ENCODE results near the gene SCAI. TPM values are rescaled to one million over a fixed set of nuclear protein-coding genes. Genes with fewer than 3 reads are reported as not detected.
A peak's percentile ranks its signal among the peaks of the same experiment; 100 is the strongest.

SCAI gene
- total and polyA plus RNA-seq, 9 of the 15 experiments (the other 6 are each of a cell fraction or from before 2014, with no cell fraction given), result 0.70 to 12.4 (median 4.2) TPM

DNA sequence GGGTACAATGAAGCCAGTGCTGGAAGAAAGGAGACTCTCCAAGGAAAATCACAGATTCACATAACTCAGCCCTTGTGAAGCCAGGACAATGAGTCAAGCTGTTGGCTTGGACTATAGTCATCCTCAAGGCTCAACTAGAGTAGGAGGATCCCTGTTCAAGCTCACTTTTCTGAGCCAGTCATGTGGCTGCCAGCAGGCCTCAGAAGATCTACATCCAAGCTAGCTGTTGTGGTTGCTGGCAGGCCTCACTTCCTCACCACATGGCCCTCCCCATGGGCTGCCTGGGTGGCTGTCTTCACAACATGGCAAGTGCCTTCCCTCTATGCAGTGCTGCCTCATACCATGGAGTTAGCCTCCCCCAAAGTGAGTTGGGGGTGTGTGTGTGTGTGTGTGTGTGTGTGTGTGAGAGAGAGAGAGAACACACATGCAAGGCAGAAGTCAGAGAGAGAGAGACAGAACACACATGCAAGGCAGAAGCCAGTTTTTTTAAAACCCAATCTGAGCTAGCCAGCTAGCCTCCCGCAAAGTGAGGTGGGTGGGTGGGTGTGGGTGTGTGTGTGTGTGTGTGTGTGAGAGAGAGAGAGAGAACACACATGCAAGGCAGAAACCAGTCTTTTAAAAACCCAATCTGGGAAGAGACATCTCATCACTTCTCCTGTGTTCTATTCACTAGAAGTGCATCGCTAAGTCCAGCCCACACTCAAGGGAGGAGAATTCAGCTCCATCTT, 17.1 kb downstream of the SCAI start (continued):
- TF ChIP-seq, protein P1, sequence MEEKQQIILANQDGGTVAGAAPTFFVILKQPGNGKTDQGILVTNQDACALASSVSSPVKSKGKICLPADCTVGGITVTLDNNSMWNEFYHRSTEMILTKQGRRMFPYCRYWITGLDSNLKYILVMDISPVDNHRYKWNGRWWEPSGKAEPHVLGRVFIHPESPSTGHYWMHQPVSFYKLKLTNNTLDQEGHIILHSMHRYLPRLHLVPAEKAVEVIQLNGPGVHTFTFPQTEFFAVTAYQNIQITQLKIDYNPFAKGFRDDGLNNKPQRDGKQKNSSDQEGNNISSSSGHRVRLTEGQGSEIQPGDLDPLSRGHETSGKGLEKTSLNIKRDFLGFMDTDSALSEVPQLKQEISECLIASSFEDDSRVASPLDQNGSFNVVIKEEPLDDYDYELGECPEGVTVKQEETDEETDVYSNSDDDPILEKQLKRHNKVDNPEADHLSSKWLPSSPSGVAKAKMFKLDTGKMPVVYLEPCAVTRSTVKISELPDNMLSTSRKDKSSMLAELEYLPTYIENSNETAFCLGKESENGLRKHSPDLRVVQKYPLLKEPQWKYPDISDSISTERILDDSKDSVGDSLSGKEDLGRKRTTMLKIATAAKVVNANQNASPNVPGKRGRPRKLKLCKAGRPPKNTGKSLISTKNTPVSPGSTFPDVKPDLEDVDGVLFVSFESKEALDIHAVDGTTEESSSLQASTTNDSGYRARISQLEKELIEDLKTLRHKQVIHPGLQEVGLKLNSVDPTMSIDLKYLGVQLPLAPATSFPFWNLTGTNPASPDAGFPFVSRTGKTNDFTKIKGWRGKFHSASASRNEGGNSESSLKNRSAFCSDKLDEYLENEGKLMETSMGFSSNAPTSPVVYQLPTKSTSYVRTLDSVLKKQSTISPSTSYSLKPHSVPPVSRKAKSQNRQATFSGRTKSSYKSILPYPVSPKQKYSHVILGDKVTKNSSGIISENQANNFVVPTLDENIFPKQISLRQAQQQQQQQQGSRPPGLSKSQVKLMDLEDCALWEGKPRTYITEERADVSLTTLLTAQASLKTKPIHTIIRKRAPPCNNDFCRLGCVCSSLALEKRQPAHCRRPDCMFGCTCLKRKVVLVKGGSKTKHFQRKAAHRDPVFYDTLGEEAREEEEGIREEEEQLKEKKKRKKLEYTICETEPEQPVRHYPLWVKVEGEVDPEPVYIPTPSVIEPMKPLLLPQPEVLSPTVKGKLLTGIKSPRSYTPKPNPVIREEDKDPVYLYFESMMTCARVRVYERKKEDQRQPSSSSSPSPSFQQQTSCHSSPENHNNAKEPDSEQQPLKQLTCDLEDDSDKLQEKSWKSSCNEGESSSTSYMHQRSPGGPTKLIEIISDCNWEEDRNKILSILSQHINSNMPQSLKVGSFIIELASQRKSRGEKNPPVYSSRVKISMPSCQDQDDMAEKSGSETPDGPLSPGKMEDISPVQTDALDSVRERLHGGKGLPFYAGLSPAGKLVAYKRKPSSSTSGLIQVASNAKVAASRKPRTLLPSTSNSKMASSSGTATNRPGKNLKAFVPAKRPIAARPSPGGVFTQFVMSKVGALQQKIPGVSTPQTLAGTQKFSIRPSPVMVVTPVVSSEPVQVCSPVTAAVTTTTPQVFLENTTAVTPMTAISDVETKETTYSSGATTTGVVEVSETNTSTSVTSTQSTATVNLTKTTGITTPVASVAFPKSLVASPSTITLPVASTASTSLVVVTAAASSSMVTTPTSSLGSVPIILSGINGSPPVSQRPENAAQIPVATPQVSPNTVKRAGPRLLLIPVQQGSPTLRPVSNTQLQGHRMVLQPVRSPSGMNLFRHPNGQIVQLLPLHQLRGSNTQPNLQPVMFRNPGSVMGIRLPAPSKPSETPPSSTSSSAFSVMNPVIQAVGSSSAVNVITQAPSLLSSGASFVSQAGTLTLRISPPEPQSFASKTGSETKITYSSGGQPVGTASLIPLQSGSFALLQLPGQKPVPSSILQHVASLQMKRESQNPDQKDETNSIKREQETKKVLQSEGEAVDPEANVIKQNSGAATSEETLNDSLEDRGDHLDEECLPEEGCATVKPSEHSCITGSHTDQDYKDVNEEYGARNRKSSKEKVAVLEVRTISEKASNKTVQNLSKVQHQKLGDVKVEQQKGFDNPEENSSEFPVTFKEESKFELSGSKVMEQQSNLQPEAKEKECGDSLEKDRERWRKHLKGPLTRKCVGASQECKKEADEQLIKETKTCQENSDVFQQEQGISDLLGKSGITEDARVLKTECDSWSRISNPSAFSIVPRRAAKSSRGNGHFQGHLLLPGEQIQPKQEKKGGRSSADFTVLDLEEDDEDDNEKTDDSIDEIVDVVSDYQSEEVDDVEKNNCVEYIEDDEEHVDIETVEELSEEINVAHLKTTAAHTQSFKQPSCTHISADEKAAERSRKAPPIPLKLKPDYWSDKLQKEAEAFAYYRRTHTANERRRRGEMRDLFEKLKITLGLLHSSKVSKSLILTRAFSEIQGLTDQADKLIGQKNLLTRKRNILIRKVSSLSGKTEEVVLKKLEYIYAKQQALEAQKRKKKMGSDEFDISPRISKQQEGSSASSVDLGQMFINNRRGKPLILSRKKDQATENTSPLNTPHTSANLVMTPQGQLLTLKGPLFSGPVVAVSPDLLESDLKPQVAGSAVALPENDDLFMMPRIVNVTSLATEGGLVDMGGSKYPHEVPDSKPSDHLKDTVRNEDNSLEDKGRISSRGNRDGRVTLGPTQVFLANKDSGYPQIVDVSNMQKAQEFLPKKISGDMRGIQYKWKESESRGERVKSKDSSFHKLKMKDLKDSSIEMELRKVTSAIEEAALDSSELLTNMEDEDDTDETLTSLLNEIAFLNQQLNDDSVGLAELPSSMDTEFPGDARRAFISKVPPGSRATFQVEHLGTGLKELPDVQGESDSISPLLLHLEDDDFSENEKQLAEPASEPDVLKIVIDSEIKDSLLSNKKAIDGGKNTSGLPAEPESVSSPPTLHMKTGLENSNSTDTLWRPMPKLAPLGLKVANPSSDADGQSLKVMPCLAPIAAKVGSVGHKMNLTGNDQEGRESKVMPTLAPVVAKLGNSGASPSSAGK (IDR thresholded peaks at IDR 0.05), result 0 out of 2 replicates have a peak, but pooled peaks have one; percentile 29
- TF ChIP-seq XRCC3 (IDR thresholded peaks at IDR 0.05) (no peak), MAZ (CRISPR knock-in tag; conservative IDR thresholded peaks at IDR 0.05 in 1 of 2, IDR thresholded peaks at IDR 0.05 in 1 of 2) (0 out of 4 replicates have a peak, but pooled peaks of 1 of the 2 experiments have one; percentile 45), SLC30A9 (CRISPR knock-in tag; IDR thresholded peaks at IDR 0.05) (no peak)
- TF ChIP-seq, protein P2, sequence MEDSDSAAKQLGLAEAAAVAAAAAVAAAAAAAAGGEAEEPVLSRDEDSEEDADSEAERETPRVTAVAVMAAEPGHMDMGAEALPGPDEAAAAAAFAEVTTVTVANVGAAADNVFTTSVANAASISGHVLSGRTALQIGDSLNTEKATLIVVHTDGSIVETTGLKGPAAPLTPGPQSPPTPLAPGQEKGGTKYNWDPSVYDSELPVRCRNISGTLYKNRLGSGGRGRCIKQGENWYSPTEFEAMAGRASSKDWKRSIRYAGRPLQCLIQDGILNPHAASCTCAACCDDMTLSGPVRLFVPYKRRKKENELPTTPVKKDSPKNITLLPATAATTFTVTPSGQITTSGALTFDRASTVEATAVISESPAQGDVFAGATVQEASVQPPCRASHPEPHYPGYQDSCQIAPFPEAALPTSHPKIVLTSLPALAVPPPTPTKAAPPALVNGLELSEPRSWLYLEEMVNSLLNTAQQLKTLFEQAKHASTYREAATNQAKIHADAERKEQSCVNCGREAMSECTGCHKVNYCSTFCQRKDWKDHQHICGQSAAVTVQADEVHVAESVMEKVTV (CRISPR knock-in tag; IDR thresholded peaks at IDR 0.05), result no peak
- TF ChIP-seq, protein P3, sequence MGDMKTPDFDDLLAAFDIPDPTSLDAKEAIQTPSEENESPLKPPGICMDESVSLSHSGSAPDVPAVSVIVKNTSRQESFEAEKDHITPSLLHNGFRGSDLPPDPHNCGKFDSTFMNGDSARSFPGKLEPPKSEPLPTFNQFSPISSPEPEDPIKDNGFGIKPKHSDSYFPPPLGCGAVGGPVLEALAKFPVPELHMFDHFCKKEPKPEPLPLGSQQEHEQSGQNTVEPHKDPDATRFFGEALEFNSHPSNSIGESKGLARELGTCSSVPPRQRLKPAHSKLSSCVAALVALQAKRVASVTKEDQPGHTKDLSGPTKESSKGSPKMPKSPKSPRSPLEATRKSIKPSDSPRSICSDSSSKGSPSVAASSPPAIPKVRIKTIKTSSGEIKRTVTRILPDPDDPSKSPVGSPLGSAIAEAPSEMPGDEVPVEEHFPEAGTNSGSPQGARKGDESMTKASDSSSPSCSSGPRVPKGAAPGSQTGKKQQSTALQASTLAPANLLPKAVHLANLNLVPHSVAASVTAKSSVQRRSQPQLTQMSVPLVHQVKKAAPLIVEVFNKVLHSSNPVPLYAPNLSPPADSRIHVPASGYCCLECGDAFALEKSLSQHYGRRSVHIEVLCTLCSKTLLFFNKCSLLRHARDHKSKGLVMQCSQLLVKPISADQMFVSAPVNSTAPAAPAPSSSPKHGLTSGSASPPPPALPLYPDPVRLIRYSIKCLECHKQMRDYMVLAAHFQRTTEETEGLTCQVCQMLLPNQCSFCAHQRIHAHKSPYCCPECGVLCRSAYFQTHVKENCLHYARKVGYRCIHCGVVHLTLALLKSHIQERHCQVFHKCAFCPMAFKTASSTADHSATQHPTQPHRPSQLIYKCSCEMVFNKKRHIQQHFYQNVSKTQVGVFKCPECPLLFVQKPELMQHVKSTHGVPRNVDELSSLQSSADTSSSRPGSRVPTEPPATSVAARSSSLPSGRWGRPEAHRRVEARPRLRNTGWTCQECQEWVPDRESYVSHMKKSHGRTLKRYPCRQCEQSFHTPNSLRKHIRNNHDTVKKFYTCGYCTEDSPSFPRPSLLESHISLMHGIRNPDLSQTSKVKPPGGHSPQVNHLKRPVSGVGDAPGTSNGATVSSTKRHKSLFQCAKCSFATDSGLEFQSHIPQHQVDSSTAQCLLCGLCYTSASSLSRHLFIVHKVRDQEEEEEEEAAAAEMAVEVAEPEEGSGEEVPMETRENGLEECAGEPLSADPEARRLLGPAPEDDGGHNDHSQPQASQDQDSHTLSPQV (IDR thresholded peaks at IDR 0.05), result 0 out of 2 replicates have a peak, but pooled peaks have one; percentile 28
- TF ChIP-seq, protein P4, sequence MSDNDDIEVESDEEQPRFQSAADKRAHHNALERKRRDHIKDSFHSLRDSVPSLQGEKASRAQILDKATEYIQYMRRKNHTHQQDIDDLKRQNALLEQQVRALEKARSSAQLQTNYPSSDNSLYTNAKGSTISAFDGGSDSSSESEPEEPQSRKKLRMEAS (CRISPR knock-in tag; IDR thresholded peaks at IDR 0.05), result peak; percentile 90

Data from K562 (cell line).